ENCODE measurements around the gene TMEM255B. TPM values are rescaled to one million over a fixed set of nuclear protein-coding genes. Genes with fewer than 3 reads are reported as not detected.
A peak's percentile ranks its signal among the peaks of the same experiment; 100 is the strongest.
"Not testable (repeated sequence)": the region's sequence is repeated elsewhere in the genome, so short reads cannot be mapped to it uniquely, and the experiment has no call there.

TMEM255B gene
- total RNA-seq, 1 donor from 2014 or later, result 45.6 TPM

DNA sequence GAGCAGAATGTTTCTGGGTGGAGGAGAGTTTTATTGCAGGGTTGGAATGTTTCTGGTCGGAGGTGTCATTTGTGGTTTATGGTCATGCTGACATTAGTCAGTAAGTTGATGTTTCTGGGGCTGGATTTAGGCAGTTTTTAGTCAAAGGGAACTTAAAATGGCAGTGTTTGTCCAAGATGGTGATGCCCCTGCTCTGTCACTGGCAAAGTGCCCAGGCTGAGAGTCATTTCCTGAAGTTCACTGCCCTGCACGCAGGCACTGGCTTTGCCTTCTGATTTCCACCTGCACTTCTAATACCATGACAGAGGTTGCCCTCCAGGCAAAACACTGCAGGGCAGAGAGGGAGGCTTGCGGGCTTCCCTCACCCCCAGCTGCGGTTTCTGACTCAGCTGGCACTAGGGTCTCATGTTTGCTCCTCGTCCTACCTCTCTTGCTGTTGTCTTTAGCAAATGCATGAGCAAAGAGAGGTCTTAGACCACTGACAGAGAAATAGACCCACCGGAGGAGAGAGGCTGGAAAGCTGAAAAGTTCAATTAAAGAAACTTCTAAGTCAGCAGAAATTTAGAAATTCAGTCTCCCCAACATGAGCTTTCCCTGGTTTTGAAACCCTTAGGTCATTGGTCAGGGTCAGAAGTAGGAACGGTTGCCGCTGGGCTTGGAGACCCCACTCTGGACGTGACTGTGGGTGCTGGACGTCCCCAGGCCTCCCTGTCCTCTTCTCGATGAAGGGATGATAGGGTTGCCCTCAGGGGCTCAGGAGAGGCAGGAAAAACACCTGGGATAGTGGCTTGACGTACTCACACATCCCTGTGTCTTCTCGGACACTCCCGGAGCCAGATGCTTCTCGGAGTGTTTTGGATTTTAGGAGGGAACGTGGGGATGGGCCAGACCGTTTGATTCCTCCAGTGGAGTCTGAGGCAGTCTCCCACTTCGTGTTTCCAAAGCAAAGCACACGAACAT is 26.3 kb downstream of the TMEM255B start:
- peak; percentile 57 to 86 for DNase-seq (ENCODE audit: low read depth in 2 of 2)

DNA sequence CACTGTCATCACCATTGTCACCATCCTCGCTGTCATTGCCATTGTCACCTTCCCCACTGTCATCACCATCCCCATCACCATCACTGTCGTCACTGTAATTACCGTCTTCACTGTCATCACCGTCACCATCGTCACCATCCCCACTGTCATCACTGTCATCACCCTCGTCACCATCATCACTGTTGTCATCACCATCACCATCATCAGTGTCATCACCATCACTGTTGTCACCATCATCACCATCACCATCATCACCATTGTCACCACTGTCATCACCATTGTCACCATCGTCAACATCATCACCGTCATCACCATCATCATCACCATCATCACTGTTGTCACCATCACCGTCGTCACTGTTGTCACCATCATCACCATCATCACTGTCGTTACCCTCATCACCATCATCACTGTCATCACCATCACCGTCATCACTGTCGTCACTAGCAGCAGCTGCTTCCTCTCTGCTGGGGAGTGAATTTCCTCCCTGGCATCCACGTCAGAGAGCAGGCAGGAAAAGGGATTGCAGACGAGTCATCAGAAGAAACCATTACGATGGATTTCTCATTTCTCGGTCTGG is 27.3 kb downstream of the TMEM255B start:
- DNase-seq (ENCODE audit: low read depth in 2 of 2), result peak; percentile 37 to 54

DNA sequence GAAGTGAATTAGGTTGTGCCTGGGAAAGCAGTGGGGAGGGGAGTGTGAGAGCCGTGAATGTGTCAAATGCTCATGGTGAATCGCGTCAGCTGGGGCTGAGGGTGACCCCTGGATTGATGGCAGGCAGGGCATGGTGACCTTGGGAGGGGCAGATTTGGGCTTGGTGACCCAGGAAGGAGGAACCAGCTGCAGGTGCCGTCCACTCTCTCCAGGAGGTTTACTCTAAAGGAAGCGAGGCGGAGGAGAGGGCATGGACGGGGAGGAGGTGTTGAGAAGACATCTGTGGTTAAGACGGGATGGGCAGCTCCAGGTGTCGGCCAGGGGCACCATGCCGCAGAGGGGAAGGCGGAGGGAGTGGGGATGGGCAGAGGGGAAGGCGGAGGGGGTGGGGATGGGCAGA is 28.7 kb downstream of the TMEM255B start:
- no peak for DNase-seq (ENCODE audit: low read depth in 2 of 2)

DNA sequence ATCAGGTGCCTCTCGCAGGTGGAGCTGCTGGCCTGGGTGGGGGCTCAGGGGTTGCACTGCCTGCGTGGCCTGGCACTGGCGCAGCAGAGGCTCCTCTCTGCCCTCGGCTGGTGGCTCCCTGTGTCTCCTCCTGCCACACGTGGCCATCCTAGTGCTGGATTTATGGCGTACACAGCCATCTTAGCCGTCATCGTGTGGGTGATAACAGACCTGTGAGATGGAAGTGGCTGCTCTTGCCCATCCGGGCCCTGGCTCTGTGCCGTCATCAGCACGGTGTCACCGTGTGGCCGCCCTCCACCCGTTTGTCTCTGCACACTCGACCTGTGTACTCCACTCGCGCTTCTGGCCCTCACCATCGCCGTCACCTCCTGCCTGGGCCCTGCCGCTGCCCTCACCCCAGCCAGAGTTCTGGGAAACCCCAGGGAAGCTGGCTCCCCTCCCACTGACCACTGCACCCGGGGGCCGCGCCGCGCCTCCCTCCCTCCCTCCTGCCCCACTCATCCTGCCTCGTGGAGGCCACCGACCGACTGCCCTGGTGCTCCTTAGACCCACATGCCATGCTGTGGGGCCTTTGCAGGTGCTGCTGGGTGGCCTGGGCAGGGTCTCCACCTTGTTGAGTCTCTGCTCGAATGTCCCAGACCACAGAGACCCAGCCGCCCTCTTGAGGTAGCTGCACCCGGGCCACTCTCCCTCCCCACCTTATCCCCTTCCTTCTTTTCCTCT is 29.5 kb downstream of the TMEM255B start:
- no peak for DNase-seq (ENCODE audit: low read depth in 2 of 2)

DNA sequence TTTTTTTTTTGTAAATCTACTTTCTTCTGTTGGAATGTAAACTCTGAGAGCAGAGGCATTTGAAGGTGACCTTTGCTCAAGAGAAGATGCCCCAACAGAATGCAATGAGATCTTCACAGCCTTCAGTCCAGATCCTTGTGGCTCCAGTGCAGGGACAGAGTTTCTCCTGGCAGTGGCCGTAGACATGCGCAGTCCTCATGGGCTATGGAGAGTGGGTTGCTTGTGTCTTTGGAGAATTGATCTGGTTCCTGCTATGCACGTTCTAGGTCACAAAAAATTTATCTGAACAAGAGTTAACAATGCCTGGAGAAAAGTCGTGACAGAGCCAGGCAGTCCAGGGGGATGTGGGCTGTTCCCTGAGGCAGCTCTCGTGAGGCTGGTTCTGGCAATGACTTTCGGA is 30.1 kb downstream of the TMEM255B start:
- DNase-seq (ENCODE audit: low read depth in 2 of 2), result no peak

DNA sequence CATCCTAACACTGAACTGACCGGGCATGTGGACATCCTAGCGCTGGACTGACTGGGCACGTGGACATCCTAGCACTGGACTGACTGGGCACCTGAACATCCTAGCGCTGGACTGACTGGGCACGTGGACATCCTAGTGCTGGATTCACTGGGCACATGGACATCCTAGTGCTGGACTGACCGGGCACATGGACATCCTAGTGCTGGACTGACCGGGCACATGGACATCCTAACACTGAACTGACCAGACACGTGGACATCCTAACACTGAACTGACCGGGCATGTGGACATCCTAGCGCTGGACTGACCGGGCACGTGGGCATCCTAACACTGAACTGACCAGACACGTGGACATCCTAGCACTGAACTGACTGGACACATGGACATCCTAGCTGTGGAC is 30.9 kb downstream of the TMEM255B start:
- DNase-seq (ENCODE audit: low read depth in 2 of 2), result not testable (repeated sequence)

DNA sequence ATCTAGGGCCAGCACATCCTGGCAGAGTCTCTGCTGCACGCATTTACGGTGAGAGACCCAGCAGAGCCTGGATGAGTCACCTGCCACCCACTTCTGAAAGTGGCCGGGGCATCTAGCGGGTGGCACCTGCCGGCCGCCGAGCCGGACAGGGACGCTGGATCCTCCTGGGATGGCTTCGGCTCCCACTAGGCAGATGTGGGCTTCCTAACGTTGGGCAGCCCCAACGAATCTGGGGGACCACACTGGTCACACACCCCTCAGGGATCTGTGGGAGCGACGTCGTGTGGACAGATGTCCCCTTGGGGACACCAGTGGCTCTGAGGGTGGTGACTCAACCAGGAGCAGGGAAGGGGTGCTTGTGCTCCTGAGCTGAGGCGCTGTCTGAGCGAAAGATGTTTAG is 32.2 kb downstream of the TMEM255B start:
- no peak for DNase-seq (ENCODE audit: low read depth in 2 of 2)

DNA sequence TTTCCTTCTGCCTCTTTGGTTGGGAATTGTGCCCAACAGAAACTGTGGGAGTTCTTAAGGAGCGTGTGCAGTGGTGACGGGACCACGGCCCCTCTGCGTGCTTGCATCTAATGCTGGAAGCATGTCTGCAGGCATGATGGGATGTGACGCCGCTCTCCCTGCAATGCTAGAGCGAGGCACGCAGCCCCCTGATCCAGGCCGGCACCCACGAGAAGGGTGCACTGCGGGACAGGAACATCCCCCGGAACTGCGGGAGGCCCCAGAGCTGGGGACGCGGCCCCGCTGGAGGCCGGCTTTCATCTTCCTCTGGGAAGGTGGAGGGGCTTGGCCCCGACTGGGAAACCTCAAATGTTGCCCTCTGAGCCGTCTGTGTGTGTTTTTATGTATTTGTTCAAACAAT is 32.7 kb downstream of the TMEM255B start:
- no peak for DNase-seq (ENCODE audit: low read depth in 2 of 2)

DNA sequence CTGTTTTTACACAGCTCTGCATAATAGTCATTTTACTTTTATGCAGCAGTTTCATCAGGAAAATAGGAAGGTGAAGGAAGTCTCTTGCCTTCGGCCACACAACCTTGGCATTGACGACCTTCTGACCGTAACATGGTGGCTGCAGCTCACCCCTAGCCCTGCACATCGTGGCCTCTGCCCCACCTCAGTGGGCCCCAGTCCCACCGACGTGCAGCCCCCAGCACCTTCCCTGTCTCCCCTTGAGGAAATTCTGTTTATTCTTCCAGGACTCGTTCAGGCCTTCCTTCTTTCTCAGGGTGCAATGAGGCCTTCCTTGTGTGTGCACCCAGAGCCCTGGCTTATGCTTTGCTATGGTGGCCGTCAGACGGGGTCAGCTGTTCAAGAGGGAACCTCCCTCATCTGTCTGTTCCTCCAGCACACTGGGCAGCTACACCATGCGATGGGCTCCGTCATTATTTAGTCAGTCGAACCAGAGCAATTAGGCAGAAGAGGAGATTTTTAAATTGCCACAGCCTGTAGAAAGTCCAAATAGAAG is 33.3 kb downstream of the TMEM255B start:
- DNase-seq (ENCODE audit: low read depth in 2 of 2), result no peak

DNA sequence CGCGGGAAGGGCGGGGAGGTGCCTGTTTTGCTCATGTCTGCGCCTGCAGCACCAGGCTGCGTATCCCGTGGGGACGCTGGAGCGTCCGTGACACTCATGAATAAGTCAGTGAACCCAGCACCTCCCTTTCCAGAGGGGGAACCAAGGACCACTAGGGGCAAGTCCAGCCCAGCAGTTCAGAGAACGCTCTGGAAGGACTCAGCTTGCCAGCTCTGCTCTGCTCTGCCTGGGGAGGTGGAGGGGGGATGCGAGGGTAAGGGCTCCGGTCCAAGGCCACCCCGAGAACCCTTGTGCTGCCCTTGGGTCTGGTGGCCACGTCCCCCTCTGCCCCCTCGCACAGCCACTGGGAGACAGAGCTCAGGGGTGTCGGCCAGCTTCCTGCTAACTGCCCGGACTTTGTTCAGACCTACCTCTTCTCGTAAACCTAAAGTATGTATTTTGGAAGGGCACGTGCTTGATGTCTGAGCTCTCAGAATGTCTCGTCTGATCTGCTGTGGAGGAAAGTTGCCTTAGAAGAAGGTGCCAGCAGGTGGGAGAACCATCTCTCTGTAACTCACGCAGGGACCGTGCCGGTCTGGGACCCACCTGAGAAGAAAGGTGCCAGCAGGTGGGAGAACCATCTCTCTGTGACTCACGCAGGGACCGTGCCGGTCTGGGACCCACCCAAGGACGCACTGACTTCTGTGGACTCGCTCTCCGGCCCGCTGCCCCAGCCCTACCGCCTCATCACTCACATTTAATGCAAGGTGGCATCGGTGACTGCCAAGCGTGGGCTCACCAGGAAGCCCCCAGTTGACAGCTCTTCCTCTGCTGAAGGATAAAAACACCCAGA is 34.1 kb downstream of the TMEM255B start:
- no peak for DNase-seq (ENCODE audit: low read depth in 2 of 2)

DNA sequence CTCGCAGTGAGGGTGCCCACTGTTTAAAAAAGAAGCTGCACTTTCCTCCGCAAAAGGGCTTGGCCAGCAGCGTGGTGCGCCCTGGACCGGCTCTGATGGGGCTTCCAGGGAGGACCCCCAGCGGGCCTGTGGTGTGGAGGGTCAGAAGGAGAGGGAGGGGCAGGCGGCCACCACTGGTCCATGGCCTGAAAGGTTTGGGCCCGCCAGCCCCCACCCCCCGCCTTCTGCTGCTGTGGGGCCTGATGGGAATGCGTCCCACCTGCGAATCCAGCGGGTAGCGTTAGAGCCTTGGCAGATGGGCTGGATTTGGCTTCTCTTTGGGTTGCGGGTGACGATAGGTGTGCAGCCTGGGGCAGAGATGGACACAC is 34.7 kb downstream of the TMEM255B start:
- no peak for DNase-seq (ENCODE audit: low read depth in 2 of 2)

DNA sequence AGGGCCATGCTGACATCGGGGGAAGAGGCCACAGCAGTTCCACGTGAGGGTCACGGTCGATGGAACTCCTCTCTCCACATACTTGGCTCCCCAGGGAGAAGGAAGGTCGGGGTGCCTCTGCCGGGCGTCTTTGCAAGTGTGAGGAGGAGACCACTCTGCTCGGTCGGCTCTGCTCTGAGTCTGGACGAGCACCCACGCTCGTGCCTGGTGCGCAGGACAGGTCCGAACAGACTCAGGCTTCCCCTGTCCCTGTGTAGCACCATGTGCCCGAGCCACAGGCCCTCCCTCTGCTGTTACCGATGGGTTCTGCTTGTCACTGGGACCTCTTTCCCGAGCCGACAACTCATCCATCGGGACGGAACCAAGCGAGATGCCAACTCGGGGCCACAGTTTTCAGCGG is 35.1 kb downstream of the TMEM255B start:
- DNase-seq (ENCODE audit: low read depth in 2 of 2), result no peak

DNA sequence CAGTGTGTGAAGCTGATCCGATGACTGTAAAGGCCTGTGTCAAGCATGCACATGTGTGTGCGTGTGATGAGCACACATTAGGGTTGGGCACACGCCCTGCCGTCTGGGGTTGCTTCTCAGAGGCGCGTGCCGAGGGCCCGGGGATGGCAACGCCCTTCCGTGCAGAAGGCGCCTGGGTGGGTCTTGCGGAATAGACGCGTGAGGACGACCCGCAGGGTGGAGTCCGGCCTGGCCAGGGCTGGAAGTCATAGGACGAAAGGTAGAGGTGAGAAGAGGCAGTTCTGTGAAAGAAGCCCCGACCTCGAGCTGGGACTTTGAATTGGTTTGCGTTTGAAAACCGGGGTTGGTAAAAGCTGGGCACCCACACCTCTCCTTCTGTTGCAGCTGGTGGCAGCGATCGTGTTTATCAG is 35.7 kb downstream of the TMEM255B start:
- no peak for DNase-seq (ENCODE audit: low read depth in 2 of 2)

DNA sequence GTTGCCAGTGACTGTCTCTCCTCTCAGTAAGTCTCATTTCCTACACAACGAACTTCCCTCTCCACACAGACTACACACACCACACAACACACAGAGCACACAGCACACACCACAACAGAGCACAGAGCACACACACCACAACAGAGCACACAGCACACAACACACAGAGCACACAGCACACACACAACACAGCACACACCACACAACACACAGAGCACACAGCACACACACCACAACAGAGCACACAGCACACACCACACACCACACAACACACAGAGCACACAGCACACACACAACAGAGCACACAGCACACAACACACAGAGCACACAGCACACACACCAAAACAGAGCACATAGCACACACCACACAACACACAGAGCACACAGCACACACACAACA is 36.3 kb downstream of the TMEM255B start:
- not testable (repeated sequence) for DNase-seq (ENCODE audit: low read depth in 2 of 2)

DNA sequence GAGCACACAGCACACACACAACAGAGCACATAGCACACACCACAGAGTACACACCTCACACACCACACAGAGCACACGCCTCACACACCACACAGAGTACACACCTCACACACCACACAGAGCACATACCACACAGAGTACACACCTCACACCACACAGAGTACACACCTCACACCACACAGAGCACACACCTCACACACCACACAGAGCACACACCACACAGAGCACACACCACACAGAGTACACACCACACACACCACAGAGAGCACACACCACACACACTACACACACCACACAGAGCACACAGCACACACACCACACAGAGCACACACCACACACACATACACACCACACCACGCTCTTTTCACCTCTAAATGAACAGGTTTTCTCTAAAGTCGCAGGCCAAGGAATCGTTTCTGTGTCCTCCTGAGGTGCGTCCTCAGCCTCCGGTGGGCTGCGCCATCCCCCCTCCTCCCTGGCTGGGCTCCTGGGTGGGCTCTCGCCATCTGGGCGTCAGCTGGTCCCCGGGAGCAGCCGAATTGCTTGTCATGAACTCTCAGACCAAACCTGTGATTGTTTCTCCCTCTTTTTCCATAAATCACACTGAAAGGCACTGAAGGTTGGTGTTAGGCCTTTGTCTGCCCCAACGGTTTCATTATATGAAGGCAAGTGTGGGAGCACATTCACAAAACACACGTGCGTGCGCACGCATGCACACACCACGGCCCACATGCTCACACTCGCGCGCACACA is 37.4 kb downstream of the TMEM255B start:
- DNase-seq (ENCODE audit: low read depth in 2 of 2), result no peak

DNA sequence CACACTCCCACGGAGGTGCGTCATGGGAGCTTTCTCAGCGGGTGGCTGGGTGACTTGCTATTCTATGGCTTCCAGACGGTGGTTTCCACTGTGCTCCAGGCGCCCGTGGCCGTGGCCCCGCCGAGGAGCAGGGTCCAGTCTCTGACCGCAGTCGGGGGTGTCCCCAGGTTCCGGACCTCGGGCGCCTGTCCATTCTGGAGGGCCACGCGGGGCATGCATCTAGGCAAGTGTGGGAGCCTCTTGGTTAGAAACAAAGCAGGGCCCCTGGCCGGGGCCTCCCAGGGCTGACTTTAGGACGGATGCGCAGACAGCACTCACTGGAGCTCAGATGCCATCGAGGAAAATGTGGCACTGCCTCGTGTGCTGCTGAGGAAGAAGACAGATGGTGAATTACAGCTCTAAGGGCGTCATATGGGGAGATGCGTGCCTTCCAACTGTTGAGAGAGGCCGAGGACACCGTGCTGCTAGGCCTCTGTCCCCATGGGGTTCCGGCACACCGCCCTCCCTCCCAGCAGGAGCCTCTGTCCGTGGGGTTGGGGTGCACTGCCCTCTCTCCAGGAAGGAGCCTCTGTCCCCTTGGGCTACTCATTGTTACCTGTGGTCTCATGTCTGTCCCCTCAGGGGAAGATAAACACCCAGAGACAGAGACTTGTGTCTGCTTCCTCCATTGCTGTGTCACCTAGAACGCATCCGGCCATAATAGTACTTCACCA is 38.1 kb downstream of the TMEM255B start:
- DNase-seq (ENCODE audit: low read depth in 2 of 2), result no peak

DNA sequence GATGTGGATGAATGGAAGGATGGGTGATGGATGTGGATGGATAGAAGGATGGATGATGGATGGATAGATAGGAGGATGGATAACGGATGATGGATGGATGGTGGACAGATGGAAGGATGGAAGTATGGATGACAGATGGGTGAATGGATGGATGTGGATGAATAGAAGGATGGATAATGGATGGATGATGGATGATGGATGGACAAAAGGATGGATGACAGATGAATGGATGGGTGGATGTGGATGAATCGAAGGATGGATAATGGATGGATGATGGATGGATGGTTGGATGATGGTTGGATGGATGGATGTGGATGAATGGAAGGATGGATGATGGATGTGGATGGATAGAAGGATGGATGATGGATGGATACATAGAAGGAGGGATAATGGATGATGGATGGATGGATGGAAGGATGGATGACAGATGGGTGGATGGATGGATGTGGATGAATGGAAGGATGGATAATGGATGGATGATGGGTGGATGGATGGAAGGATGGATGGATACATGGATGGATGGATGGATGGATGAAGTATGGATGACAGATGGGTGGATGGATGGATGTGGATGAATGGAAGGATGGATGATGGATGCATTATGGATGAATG is 39.3 kb downstream of the TMEM255B start:
- no peak for DNase-seq (ENCODE audit: low read depth in 2 of 2)

DNA sequence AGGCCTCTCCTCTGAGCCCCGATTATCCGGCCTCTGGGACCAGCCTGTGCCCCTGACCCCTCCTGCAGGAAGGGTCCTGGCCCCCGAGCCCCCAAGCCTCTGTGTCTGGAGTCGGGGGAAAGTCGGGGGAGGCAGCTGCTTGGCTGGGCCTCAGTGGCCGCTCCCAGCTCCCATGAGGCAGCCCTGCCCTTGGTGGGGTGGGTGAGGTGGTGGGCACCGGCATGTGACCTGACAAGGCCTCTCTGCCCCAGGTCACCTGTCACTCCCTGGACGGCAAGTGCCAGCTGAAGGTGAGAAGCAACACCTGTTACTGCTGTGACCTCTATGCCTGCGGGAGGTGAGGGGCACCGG is 41.5 kb downstream of the TMEM255B start:
- no peak for DNase-seq (ENCODE audit: low read depth in 2 of 2)

DNA sequence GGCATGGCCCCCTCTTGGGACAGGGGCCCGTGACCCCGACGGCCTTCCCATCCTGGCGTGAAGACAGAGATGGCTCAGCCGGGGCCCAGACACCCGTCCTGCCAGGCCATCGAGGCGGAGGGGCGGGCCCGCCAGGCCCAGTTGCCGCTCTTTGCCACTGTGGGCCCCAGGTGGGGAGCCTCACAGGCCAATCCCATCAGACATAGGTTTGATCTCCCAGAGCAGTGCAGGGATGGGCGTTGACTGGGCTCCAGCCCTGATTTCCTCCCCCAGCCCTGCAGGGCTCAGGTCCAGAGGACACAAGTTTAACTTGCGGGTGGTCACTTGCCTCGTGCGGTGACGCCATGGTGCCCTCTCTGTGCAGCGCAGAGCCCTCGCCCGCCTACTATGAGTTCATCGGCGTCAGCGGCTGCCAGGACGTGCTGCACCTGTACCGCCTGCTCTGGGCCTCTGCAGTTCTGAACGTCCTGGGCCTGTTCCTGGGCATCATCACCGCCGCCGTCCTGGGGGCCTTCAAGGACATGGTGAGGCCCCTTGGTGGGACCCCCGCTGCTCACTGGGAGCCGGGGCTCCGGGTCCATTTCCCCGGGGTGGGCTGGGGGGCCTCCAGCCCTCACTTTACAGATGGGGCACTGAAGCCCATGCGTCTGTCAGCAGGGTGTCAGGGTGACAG is 42.4 kb downstream of the TMEM255B start:
- no peak for DNase-seq (ENCODE audit: low read depth in 2 of 2)
